GM12864 (cell line): ENCODE measurements around the gene LDLRAD4.

Experiments
- DNase-seq: peaks from one replicate; pipeline ENCODE4 v3.0.0-alpha.2; 2011; ENCODE audit warnings: low read depth
- H3K4me3 ChIP-seq: 2 replicates; pipeline ENCODE4 v1.5.1; 2011; ENCODE audit warnings: mild to moderate bottlenecking, low read depth, low read length, control low read depth
- TF ChIP-seq, protein P1 (sequence below): IDR thresholded peaks from 2 replicates; pipeline ENCODE4 v1.5.1; 2011; ENCODE audit warnings: low read depth, mild to moderate bottlenecking, moderate library complexity, low read length, control low read depth, inconsistent platforms; ENCODE audit errors: missing control alignments

The LDLRAD4 gene

DNA sequence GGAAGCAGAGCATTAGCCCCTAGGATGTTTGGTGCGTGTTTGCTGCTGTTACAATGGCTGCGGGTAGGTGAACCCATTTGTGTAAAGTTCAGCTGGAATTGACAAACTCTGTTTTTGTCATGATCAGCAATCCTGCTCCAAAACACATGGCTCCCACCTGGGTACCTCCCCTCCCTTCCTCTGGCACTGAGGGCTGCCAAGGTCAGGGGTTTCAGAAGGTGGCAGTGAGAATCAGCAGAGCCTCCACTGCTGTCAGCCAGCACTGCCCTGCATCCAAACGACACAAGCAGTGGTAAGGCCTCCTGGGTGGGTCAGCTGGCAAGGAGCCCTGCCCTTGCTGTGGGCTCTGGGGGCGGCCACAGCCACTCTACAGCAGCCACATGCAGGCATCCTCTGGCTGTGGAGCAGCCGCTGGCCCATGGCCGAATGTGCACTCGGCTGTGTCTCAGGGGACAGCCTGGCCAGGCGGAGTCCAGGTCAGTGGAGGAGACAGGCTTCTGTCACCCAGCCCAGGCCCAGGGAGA lies 32.8 kb upstream of the LDLRAD4 start:
- no peak for DNase-seq
- TF ChIP-seq, protein P1, sequence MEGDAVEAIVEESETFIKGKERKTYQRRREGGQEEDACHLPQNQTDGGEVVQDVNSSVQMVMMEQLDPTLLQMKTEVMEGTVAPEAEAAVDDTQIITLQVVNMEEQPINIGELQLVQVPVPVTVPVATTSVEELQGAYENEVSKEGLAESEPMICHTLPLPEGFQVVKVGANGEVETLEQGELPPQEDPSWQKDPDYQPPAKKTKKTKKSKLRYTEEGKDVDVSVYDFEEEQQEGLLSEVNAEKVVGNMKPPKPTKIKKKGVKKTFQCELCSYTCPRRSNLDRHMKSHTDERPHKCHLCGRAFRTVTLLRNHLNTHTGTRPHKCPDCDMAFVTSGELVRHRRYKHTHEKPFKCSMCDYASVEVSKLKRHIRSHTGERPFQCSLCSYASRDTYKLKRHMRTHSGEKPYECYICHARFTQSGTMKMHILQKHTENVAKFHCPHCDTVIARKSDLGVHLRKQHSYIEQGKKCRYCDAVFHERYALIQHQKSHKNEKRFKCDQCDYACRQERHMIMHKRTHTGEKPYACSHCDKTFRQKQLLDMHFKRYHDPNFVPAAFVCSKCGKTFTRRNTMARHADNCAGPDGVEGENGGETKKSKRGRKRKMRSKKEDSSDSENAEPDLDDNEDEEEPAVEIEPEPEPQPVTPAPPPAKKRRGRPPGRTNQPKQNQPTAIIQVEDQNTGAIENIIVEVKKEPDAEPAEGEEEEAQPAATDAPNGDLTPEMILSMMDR, result no peak
- no peak overlapping the region for H3K4me3 ChIP-seq

DNA sequence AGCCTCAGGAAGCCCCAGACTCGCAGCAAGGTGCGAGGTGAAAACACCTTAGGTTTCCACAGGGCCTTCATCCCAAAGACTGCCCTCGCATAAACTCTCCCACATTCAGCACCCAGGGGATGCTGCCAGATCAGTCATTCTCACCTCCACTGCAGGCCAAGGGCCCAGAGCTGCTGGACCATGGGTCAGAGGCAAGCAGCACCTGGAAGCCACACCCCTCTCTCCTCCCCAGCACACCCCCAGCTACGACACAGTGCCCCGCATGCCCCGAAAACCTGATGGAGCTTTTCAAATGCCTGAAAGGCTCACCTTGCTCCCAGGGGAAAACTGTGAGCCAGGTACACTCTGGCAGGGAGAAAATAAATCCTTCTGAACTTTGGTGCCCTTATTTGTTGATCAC lies 31.9 kb upstream of the LDLRAD4 start:
- H3K4me3 ChIP-seq, result no peak overlapping the region
- TF ChIP-seq, protein P1, result no peak
- no peak for DNase-seq

DNA sequence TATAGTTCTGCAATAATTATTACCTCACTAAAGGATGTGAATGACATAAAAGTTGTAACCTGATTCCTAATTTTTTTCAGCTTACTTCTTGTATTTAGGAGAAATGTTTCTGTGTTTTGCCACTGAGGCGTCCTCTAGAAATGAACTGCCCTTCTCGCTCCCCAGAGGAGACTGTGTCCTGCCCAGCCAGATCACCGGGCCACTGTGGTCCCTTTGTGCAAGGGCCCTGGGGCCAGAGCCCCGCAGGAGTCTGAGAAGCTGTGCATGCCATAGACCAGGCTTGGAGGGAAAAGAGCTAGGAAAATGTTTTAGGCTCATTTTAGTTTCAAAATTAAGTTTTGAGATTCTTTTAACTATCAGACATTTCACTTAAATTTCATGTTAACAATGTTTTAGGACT lies 31.1 kb upstream of the LDLRAD4 start:
- no peak for DNase-seq
- H3K4me3 ChIP-seq, result no peak overlapping the region
- TF ChIP-seq, protein P1, result no peak

DNA sequence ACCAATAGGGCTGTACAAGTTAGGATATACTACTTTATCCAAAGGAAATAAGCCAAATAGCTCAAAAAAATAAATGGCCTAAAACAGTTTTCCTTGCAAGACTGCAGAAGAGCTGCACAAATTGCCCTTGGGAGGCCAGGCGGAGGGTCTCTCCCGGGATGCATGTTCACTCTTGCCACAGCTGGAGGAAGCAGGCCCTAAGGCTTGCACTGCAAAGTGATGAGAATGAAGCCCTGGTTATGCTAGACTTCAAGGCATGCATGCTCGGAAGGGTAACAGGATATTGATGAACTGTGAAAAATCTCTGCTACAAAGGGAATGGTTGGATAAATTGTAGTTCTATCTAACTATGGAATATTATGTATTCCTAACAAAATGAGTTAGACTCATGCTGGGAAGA lies 27.5 kb upstream of the LDLRAD4 start:
- TF ChIP-seq, protein P1, result no peak
- no peak for DNase-seq
- no peak overlapping the region for H3K4me3 ChIP-seq

DNA sequence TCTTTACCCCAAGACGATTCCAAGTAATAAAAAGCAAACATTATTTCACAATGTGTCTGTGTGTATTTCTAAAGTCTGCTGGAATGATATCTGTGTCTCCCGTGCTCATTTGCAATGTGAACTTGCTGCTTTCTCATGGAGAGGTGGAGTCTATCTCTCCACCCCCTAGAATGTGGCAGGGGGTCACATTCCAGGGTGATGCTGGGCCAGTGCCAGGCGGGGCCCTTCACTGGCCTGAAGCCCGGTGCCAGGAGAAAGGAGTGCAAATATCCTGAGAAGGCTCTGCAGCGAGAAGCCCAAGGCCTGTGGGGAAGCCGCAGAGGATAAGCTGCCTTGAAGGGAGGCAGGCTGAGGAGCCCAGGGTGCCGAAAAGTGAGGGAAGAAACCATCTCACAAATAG lies 26.8 kb upstream of the LDLRAD4 start:
- DNase-seq, result no peak
- TF ChIP-seq, protein P1, result no peak
- no peak overlapping the region for H3K4me3 ChIP-seq

DNA sequence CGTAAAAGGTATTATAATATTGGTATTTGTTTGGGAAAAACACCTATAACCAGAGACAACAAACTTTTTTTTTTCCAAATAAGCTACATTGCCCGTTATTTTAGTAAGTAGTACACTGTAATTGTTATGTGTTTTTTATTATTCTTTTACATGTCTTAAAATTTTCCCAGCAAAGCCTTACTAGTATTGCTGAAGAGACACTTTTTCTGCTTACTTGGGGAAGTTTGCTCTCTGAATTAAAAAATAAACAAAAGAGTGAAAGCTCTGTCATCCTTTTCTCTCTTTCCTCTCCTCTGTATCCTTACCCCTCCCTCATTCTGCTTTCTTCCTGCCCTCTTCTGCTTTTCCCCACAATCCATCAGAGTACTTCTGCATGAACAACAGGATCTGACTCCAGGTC lies 25.6 kb upstream of the LDLRAD4 start:
- no peak overlapping the region for H3K4me3 ChIP-seq
- TF ChIP-seq, protein P1, result no peak
- DNase-seq, result no peak

DNA sequence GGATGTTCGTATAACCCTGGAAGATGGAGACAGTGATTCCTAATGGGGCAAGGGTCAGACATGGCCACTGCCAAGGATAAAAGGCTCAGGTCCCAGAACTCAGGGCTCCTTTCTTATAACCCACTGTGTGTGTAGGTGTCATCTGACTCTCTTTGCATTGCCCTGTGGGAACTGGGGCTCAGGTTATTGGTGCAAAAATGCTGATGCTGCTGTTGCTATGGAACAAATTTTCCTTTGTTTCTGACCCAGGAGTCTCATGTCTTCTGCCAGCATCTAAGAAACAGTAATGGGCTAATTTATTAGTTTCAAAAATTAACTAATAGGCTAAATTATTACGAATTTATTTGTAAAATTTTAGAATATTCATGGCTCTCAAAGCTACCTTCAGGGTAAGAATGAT lies 24.3 kb upstream of the LDLRAD4 start:
- DNase-seq, result no peak
- TF ChIP-seq, protein P1, result no peak
- H3K4me3 ChIP-seq, result no peak overlapping the region
